Fibroblast of the conjunctiva (primary cell): ENCODE measurements around the gene UNC45A.
"Not testable (repeated sequence)": the region's sequence is repeated elsewhere in the genome, so short reads cannot be mapped to it uniquely, and the experiment has no call there.

Source experiments
- DNase-seq: peaks from one replicate; pipeline ENCODE4 v3.0.0-alpha.2; 2010; ENCODE audit warnings: low read depth

Gene UNC45A, protein sequence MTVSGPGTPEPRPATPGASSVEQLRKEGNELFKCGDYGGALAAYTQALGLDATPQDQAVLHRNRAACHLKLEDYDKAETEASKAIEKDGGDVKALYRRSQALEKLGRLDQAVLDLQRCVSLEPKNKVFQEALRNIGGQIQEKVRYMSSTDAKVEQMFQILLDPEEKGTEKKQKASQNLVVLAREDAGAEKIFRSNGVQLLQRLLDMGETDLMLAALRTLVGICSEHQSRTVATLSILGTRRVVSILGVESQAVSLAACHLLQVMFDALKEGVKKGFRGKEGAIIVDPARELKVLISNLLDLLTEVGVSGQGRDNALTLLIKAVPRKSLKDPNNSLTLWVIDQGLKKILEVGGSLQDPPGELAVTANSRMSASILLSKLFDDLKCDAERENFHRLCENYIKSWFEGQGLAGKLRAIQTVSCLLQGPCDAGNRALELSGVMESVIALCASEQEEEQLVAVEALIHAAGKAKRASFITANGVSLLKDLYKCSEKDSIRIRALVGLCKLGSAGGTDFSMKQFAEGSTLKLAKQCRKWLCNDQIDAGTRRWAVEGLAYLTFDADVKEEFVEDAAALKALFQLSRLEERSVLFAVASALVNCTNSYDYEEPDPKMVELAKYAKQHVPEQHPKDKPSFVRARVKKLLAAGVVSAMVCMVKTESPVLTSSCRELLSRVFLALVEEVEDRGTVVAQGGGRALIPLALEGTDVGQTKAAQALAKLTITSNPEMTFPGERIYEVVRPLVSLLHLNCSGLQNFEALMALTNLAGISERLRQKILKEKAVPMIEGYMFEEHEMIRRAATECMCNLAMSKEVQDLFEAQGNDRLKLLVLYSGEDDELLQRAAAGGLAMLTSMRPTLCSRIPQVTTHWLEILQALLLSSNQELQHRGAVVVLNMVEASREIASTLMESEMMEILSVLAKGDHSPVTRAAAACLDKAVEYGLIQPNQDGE

DNA sequence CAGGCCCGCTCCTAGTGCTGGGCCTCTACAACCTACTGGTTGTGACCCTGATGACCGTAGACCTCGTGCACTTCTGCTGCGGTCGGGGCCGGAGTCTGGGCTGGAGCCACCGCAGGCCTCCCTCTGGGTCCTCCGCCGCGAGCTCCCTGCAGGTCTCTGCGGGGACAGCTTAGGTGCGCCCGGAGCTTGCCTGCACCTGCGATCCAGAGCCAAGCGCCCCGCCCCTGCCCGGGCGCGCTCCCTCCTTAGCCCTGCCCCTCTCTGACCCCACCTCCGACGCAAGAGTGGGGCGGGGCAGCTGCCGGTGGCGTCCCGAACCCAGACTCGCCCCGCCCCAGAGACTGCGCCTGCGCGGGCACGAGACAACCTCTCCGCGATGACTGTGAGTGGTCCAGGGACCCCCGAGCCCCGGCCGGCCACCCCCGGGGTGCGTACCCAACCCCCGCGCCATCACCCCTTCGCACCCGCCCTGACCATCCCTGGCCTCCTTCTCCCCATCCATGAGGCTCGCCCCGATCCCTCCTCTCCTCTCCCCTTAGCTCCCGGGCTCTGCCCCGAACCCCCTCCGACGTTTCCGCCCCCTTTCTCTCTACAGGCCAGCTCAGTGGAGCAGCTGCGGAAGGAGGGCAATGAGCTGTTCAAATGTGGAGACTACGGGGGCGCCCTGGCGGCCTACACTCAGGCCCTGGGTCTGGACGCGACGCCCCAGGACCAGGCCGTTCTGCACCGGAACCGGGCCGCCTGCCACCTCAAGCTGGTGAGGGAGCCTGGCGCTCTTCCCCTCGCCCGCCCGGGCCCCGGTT lies at the start of gene UNC45A:
Gene UNC45A (plus strand): TSS at position 337 of the 803 bp plus-strand sequence. CDS start 40 bp downstream, at position 377.
- peak; percentile 55 for DNase-seq

DNA sequence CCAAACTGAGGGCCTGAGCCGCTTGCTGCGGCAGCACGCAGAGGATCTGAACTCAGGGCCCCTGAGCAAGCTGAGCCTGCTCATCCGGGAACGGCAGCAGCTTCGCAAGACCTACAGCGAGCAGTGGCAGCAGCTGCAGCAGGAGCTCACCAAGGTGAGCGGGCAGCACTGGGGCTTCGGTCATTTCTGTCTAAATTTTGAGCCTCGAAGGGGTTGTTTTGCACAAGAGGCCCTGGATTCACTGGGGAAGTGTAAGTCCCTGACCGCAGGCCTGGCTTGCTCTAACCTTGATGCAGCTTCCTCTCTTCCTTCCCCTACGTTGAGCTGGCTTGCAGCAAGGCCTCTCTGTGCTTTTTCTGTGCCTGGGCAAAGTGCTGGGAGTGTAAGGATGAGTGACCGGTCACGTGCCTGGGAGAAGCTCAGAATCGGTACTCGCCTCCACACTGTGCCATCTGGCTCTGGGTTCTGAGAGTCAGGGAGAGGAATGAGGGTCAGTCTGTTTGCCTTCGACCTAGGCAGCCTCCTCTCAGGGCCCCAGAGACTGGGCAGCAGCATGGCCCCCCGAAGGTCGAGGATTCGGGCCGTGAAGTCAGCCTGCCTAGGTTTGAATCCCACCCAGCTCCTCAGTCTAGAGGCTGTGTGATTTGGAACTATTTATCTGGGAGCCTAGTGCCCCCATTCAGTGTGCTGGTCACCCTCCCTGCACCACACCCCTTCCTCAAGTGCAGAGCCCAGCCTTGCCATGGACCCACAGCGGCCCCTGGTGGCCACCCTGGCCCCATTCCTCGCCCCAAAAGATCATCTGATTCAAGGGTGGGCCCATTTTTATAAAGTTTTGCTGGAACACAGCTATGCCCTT lies 49.4 kb upstream of the UNC45A start:
- DNase-seq: peak; percentile 53

DNA sequence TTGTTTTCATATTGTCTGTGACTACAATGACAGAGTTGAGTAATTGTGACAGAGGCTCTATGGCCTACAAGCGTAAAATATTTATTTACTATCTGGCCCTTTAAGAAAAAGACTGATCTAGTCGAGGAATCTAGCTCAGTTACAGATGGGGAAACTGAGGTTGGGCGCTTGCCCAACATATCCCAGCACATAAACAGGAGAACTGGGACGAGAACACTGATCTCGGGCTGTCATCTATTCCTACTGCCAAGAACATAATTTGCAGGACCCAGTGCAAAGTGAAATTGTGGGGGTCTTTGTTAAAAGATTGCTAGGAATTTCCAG lies 48.8 kb upstream of the UNC45A start:
- DNase-seq: no peak

DNA sequence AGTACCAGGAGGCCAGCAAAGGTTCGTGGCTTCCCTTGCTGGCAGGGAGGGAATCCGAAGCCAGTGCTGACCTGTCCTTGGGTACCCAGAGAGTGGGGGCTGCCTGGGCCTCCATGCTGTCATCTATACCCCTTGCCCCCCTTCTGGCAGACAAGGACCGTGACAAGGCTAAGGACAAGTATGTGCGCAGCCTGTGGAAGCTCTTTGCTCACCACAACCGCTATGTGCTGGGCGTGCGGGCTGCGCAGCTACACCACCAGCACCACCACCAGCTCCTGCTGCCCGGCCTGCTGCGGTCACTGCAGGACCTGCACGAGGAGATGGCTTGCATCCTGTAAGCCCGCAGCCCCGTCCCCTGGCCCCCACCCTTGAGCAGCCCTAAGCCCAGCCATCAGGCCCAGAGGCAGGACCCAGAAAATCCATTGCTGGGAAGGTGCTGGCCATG lies 48.0 kb upstream of the UNC45A start:
- DNase-seq: no peak

DNA sequence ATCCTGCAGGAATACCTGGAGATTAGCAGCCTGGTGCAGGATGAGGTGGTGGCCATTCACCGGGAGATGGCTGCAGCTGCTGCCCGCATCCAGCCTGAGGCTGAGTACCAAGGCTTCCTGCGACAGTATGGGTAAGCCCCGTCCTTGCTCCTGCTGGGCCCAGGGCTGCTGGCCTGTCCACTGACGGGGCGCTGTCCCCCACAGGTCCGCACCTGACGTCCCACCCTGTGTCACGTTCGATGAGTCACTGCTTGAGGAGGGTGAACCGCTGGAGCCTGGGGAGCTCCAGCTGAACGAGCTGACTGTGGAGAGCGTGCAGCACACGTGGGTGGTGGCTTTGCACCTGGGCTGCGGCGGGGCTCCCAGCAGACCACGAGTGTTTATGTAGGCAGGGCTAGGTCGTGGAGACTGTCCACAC lies 45.8 kb upstream of the UNC45A start:
- DNase-seq: no peak

DNA sequence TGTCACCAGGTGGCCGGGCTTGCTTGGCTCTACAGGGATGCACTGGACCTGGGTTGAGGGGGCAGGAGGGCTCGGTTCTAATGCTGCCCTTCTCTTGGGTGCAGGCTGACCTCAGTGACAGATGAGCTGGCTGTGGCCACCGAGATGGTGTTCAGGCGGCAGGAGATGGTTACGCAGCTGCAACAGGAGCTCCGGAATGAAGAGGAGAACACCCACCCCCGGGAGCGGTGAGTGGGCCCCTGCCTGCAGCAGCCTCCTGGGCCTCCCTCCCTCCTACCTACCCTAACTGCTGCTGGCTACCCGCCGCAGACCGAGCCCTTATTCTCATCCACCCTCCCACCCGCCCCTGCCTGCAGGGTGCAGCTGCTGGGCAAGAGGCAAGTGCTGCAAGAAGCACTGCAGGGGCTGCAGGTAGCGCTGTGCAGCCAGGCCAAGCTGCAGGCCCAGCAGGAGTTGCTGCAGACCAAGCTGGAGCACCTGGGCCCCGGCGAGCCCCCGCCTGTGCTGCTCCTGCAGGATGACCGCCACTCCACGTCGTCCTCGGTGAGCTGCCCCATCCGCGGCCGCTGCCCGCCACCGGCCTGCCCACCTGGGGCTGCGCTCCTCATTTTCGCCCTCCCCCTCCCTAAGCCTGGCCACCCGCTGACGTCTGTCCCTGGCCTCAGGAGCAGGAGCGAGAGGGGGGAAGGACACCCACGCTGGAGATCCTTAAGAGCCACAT lies 45.2 kb upstream of the UNC45A start:
- DNase-seq: no peak

DNA sequence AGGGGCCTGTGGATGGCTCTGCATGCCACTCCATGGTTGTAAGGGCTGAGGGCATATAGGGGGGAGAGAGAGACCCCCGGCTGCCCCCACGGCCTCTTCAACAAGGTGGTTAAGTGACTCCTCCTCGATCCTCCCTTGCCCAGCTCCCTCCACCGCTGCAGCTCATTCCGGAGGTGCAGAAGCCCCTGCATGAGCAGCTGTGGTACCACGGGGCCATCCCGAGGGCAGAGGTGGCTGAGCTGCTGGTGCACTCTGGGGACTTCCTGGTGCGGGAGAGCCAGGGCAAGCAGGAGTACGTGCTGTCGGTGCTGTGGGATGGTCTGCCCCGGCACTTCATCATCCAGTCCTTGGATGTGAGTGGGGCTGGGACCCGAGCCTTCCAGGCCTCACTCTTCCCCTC lies 44.2 kb upstream of the UNC45A start:
- DNase-seq: no peak

DNA sequence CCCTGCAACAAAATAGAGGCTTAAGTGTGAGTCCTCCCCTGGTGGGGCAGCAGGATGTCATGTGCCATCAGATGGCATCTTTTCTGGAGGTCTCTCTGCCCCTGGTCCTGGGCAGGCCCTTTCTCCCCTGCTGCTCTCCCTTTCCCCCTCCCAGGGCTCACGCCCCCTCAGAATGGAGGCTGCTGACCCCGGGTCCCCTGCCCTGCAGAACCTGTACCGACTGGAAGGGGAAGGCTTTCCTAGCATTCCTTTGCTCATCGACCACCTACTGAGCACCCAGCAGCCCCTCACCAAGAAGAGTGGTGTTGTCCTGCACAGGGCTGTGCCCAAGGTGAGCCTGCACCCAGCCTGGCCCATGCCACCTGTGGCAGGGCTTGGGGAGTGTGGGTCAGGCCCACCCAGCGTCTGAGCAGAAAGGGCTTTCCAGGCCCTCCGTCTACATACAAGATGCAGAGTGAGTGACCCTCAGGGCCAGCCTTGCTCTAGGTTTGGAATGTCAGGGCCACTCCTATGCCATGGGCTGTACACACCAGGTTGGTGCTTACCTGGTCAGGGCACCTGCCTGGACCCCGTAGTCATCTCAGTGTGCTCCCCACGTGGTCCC lies 43.6 kb upstream of the UNC45A start:
- no peak for DNase-seq

DNA sequence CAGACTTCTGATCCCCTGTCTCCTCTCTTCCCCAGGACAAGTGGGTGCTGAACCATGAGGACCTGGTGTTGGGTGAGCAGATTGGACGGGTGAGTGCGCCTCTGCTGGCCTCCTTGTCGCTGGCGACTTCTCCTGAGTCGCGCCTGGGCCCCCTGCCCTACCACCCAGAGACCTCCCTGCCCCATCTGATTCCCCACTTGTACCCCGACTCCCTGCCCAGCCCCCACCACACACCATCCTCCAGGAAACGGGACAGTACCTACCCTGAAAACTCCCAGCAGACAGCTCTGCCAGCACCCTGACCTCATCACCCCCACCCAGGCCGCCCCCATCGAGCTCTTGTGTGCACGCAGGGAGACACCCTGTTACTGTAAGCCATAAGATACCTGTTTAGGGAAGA lies 43.1 kb upstream of the UNC45A start:
- no peak for DNase-seq

DNA sequence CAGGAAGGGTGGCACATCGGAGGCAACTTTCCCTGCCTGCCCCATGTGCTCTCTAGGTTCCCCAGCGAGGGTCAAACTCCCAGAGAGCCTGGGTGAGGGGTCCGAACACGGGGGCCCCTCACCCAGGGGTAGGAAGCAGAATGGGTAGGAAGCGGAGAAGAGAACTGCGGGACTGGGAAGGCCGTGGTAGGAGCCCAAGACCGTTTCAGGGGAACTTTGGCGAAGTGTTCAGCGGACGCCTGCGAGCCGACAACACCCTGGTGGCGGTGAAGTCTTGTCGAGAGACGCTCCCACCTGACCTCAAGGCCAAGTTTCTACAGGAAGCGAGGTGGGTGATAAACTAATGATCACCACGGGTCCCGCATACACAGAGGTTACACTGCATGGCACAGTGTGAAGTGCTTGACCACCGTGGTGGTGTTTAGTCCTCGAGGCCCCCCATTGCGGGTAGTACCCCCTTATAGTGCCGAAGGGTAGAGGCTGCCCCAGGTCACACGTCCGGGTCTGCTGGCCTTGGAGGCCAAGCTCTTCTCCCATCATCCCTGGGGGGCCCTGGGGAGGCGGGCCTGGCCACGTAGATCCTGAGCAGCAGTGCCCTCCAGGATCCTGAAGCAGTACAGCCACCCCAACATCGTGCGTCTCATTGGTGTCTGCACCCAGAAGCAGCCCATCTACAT lies 42.4 kb upstream of the UNC45A start:
- no peak for DNase-seq

DNA sequence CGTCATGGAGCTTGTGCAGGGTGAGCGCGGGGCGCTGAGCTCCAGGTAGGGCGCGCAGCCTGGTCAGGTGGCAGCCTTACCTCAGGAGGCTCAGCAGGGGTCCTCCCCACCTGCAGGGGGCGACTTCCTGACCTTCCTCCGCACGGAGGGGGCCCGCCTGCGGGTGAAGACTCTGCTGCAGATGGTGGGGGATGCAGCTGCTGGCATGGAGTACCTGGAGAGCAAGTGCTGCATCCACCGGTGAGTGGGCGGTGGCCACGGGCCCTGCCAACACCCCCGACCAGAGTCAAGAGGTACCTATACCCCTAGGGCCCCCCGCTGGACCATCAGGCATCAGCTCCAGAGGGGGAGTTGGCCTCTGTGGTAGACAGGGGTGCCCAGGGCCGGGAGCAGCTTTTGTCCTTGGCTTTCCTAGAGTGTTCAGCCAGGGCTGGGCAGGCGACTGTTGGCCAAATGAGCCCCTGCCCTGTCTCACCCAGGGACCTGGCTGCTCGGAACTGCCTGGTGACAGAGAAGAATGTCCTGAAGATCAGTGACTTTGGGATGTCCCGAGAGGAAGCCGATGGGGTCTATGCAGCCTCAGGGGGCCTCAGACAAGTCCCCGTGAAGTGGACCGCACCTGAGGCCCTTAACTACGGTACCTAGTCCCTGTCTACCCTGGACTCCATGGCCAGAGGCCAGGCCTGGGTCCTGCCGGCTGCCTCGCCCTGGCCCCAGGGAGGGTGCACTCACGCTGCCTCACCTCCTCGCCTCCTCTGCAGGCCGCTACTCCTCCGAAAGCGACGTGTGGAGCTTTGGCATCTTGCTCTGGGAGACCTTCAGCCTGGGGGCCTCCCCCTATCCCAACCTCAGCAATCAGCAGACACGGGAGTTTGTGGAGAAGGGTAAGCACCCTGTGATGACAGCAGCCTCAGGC lies 41.7 kb upstream of the UNC45A start:
- DNase-seq: no peak

DNA sequence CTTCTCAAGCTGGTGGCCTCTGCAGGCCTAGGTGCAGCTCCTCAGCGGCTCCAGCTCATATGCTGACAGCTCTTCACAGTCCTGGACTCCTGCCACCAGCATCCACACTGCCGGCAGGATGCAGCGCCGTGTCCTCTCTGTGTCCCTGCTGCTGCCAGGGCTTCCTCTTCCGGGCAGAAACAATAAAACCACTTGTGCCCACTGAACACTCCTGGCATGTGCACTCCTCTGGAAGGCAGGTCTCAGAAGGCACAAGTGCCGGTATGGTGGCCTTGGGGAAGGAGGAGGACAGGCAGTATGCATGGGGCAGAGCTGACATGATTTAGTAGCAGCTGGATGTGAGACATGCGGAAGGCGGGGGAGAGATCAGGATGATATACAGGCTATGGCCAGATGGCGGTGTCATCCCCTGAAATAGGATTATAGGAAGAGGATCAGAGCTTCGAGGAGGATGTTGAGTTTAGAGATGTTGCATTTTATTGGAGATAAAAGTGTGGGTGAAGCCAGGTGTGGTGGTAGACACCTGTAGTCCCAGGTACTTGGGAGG lies 39.4 kb upstream of the UNC45A start:
- no peak for DNase-seq

DNA sequence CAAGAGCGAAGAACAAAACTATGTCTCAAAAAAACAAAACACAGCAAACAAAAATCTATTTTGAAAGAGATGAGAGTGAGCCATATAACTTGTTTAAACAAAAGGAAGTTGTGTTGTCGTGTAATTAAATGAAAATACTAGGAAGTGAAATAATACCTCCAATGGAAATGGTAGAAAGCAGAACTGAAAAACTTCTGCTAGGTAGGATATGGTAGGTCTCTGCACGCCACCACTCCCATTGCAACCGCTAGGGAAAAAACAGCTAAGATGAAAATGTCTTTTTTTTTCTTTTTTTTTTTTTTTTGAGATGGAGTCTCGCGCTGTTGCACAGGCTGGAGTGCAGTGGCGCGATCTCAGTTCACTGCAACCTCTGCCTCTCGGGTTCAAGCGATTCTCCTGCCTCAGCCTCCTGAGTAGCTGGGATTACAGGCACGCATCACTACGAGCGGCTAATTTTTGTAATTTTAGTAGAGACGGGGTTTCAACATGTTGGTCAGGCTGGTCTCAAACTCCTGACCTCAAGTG lies 37.9 kb upstream of the UNC45A start:
- not testable (repeated sequence) for DNase-seq

DNA sequence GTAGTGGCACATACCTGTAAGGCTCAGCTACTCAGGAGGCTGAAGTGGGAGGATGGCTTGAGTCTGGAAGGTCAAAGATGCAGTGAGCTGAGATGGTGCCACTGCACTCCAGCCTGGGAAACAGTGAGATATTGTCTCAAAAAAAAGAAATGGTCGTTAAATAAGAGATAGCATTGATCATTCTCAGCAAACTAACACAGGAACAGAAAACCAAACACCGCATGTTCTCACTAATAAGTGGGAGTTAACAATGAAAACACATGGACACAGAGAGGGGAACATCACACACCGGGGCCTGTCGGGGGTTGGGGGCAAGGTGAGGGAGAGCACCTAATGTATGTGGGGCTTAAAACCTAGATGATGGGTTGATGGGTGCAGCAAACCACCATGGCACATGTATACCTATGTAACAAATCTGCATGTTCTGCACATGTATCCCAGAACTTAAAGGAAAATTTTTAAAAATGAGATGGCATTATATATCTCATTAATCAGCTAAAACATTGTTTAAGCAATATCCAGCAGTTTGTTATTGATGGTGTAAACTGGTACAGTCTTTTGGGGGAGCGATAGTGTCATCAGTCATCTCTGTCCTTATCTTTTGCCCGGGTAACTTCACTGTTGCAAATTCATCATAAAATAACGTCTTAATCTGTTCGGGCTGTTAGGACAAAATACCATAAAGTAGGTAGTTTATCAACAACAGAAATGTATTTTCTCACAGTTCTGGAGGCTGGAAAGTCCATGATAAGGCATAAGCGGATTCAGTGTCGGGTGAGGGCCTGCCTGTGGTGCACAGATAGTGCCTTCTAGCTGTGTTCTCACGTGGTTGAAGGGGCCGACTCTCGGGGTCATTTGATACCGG lies 33.7 kb upstream of the UNC45A start:
- no peak for DNase-seq

DNA sequence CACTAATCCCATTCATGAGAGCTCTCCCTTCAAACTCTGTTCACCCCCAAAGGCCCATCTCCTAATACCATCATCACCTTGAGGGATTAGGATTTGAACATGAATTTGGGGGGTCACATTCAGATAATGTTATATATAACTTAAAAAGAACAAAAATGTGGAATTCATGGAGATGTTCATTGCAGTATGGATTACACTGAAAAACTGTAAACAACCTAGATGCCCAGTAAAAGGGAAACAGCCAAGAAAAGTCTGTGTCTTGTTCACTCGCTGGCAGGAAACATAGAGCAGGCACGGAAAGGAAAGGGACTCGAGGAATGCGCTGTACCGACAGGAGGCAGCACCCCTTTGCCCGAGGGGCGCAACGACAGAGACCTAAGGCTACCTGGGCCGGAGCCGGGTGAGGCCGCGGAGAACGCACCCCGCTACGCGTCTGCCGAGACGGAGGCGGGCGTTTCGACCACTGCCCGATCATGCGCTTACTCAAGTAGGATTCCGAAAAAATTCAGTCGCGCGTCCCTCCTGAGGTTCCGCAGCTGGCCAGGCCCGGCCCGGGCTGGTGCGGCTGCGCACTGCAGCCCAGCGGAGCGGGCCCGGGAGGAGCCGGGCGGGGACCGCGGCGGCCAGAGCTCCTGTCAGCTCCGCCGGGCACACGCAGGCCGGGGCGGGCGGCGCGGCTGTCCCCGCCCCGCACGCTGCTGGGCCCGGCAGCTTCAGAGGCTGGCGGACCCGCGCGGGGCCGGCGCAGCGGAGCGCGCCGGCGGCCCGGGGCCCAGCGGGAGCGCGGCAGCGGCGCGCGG lies 32.8 kb upstream of the UNC45A start:
- DNase-seq: peak; percentile 41
